ENCODE data around the gene VIT.

The VIT gene

GRCh38 chr2:36780231-36780839 lies 83.8 kb downstream of the VIT start:
- Histone ChIP-seq H3K4me3 (ENCODE audit: low read length) (no peak overlapping the region), H3K9ac (ENCODE audit: low read length) (no peak overlapping the region), H3K27me3 (ENCODE audit: control insufficient read depth, insufficient read depth, low read length) (no peaks in the 10 kb centered on the region), H3K9me3 (ENCODE audit: control insufficient read depth, low read length) (no peaks in the 10 kb centered on the region), H3K36me3 (ENCODE audit: control insufficient read depth, insufficient read depth, low read length) (no peaks in the 10 kb centered on the region), H3K4me1 (ENCODE audit: control insufficient read depth, insufficient read depth, low read length) (peaks cover 5% of the 10 kb centered on the region)

- Histone ChIP-seq H3K9ac (ENCODE audit: low read length) (no peak overlapping the region), H3K36me3 (ENCODE audit: control insufficient read depth, insufficient read depth, low read length) (no peaks in the 10 kb centered on the region), H3K4me3 (ENCODE audit: low read length) (no peak overlapping the region), H3K27me3 (ENCODE audit: control insufficient read depth, insufficient read depth, low read length) (no peaks in the 10 kb centered on the region), H3K4me1 (ENCODE audit: control insufficient read depth, insufficient read depth, low read length) (peaks cover 7% of the 10 kb centered on the region), H3K9me3 (ENCODE audit: control insufficient read depth, low read length) (no peaks in the 10 kb centered on the region)
Measured at GRCh38 chr2:36781907-36782720, 85.6 kb downstream of the VIT start.

DNA sequence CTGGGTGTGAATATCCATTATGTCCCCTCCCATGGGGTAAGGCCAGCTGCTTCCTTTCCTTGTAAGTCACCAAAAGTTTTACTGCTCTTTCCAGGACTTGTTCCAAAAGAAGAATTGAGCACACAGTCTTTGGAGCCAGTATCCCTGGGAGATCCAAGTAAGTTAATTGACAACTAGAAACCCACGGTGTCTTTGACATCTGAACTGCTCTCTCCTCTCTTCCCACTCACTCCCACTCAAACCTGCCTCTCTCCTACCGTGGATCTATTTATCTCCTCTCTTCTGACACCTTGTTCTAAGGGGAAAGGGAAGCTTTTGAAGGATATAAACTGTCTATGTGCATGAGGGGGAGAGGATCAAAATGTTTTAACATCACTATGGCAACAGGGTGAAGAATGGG lies 86.7 kb downstream of the VIT start:
- Histone ChIP-seq H3K9me3 (ENCODE audit: control insufficient read depth, low read length) (no peaks in the 10 kb centered on the region), H3K27me3 (ENCODE audit: control insufficient read depth, insufficient read depth, low read length) (no peaks in the 10 kb centered on the region), H3K4me1 (ENCODE audit: control insufficient read depth, insufficient read depth, low read length) (peaks cover 7% of the 10 kb centered on the region), H3K4me3 (ENCODE audit: low read length) (no peak overlapping the region), H3K36me3 (ENCODE audit: control insufficient read depth, insufficient read depth, low read length) (no peaks in the 10 kb centered on the region), H3K9ac (ENCODE audit: low read length) (no peak overlapping the region)

- peaks cover 7% of the 10 kb centered on the region for H3K4me1 ChIP-seq (ENCODE audit: control insufficient read depth, insufficient read depth, low read length)
- no peaks in the 10 kb centered on the region for H3K27me3 ChIP-seq (ENCODE audit: control insufficient read depth, insufficient read depth, low read length)
- no peak overlapping the region for H3K9ac ChIP-seq (ENCODE audit: low read length)
- H3K36me3 ChIP-seq (ENCODE audit: control insufficient read depth, insufficient read depth, low read length): no peaks in the 10 kb centered on the region
- no peaks in the 10 kb centered on the region for H3K9me3 ChIP-seq (ENCODE audit: control insufficient read depth, low read length)
- no peak overlapping the region for H3K4me3 ChIP-seq (ENCODE audit: low read length)
Measured at GRCh38 chr2:36785179-36785795, 88.8 kb downstream of the VIT start.

- Histone ChIP-seq H3K4me1 (ENCODE audit: control insufficient read depth, insufficient read depth, low read length) (peaks cover 7% of the 10 kb centered on the region), H3K27me3 (ENCODE audit: control insufficient read depth, insufficient read depth, low read length) (no peaks in the 10 kb centered on the region), H3K9ac (ENCODE audit: low read length) (no peak overlapping the region), H3K4me3 (ENCODE audit: low read length) (no peak overlapping the region), H3K36me3 (ENCODE audit: control insufficient read depth, insufficient read depth, low read length) (no peaks in the 10 kb centered on the region), H3K9me3 (ENCODE audit: control insufficient read depth, low read length) (no peaks in the 10 kb centered on the region)
Measured at GRCh38 chr2:36789181-36789804, 92.8 kb downstream of the VIT start.

- no peaks in the 10 kb centered on the region for H3K27me3 ChIP-seq (ENCODE audit: control insufficient read depth, insufficient read depth, low read length)
- no peak overlapping the region for H3K4me3 ChIP-seq (ENCODE audit: low read length)
- H3K9me3 ChIP-seq (ENCODE audit: control insufficient read depth, low read length): no peaks in the 10 kb centered on the region
- no peaks in the 10 kb centered on the region for H3K36me3 ChIP-seq (ENCODE audit: control insufficient read depth, insufficient read depth, low read length)
- H3K4me1 ChIP-seq (ENCODE audit: control insufficient read depth, insufficient read depth, low read length): no peaks in the 10 kb centered on the region
- H3K9ac ChIP-seq (ENCODE audit: low read length): no peak overlapping the region
Measured at GRCh38 chr2:36792951-36793350, 96.4 kb downstream of the VIT start.

- Histone ChIP-seq H3K4me1 (ENCODE audit: control insufficient read depth, insufficient read depth, low read length) (peaks cover 2% of the 10 kb centered on the region), H3K27me3 (ENCODE audit: control insufficient read depth, insufficient read depth, low read length) (no peaks in the 10 kb centered on the region), H3K9me3 (ENCODE audit: control insufficient read depth, low read length) (no peaks in the 10 kb centered on the region), H3K36me3 (ENCODE audit: control insufficient read depth, insufficient read depth, low read length) (no peaks in the 10 kb centered on the region), H3K9ac (ENCODE audit: low read length) (no peak overlapping the region), H3K4me3 (ENCODE audit: low read length) (no peak overlapping the region)
Measured at GRCh38 chr2:36797324-36798070, 101.0 kb downstream of the VIT start.

GRCh38 chr2:36798724-36799123 lies 102.2 kb downstream of the VIT start:
- Histone ChIP-seq H3K27me3 (ENCODE audit: control insufficient read depth, insufficient read depth, low read length) (no peaks in the 10 kb centered on the region), H3K4me1 (ENCODE audit: control insufficient read depth, insufficient read depth, low read length) (peaks cover 6% of the 10 kb centered on the region), H3K4me3 (ENCODE audit: low read length) (no peak overlapping the region), H3K36me3 (ENCODE audit: control insufficient read depth, insufficient read depth, low read length) (no peaks in the 10 kb centered on the region), H3K9ac (ENCODE audit: low read length) (no peak overlapping the region), H3K9me3 (ENCODE audit: control insufficient read depth, low read length) (no peaks in the 10 kb centered on the region)

- Histone ChIP-seq H3K9ac (ENCODE audit: low read length) (no peak overlapping the region), H3K36me3 (ENCODE audit: control insufficient read depth, insufficient read depth, low read length) (no peaks in the 10 kb centered on the region), H3K27me3 (ENCODE audit: control insufficient read depth, insufficient read depth, low read length) (no peaks in the 10 kb centered on the region), H3K4me3 (ENCODE audit: low read length) (no peak overlapping the region), H3K4me1 (ENCODE audit: control insufficient read depth, insufficient read depth, low read length) (peaks cover 6% of the 10 kb centered on the region), H3K9me3 (ENCODE audit: control insufficient read depth, low read length) (no peaks in the 10 kb centered on the region)
Measured at GRCh38 chr2:36800381-36800780, 103.9 kb downstream of the VIT start.

- no peak overlapping the region for H3K9ac ChIP-seq (ENCODE audit: low read length)
- no peaks in the 10 kb centered on the region for H3K27me3 ChIP-seq (ENCODE audit: control insufficient read depth, insufficient read depth, low read length)
Measured at GRCh38 chr2:36801088-36801487, 104.6 kb downstream of the VIT start.

DNA sequence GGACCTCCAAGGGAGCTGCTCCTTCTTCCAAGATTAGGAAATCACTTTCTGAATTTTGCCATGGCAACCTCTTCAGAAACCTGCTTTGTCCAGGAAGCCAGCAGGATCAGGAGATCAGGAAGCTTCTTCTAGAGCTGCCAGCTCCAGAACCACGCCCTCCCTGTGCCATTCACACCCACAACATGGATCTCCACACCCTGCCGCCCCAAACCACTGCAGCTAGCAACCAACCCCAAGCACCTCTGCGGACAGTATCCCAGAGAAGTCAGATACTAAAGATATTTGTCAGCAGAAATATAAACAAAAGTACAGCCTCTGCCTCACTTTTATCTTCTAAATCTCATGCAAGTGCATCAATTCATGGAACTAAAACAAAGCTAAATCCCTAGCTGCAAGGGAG lies 106.4 kb downstream of the VIT start:
- H3K4me3 ChIP-seq (ENCODE audit: low read length): no peak overlapping the region
- no peak overlapping the region for H3K9ac ChIP-seq (ENCODE audit: low read length)
- no peaks in the 10 kb centered on the region for H3K9me3 ChIP-seq (ENCODE audit: control insufficient read depth, low read length)
- H3K27me3 ChIP-seq (ENCODE audit: control insufficient read depth, insufficient read depth, low read length): no peaks in the 10 kb centered on the region
- no peaks in the 10 kb centered on the region for H3K36me3 ChIP-seq (ENCODE audit: control insufficient read depth, insufficient read depth, low read length)
- H3K4me1 ChIP-seq (ENCODE audit: control insufficient read depth, insufficient read depth, low read length): peaks cover 18% of the 10 kb centered on the region

More at GRCh38 chr2:36801088-36801487, 104.6 kb downstream of the VIT start:
- no peaks in the 10 kb centered on the region for H3K36me3 ChIP-seq (ENCODE audit: control insufficient read depth, insufficient read depth, low read length)
- H3K4me1 ChIP-seq (ENCODE audit: control insufficient read depth, insufficient read depth, low read length): peaks cover 6% of the 10 kb centered on the region
- H3K4me3 ChIP-seq (ENCODE audit: low read length): no peak overlapping the region
- no peaks in the 10 kb centered on the region for H3K9me3 ChIP-seq (ENCODE audit: control insufficient read depth, low read length)

Data from mucosa of stomach (tissue), 1 donor.